A673 (cell line): ENCODE data around the gene MTURN.

Experiments used
- EZH2 ChIP-seq: fragments of 200-600 bp; sonication (generic); IDR thresholded peaks from 2 replicates; pipeline ENCODE4 v1.6.1; 2017; ENCODE audit warnings: borderline replicate concordance, low read depth, mild to moderate bottlenecking, mixed read lengths, antibody characterized with exemption, low read length; ENCODE audit not compliant: poor library complexity, severe bottlenecking
- TF ChIP-seq, protein P1 (sequence below): fragments of 300-800, 200-600 bp; sonication (generic); conservative IDR thresholded peaks from 2 replicates; pipeline ENCODE4 v1.5.1; 2017; ENCODE audit warnings: low read depth, mild to moderate bottlenecking, antibody characterized with exemption, low read length, moderate library complexity, mixed read lengths

- TF ChIP-seq, protein P1, sequence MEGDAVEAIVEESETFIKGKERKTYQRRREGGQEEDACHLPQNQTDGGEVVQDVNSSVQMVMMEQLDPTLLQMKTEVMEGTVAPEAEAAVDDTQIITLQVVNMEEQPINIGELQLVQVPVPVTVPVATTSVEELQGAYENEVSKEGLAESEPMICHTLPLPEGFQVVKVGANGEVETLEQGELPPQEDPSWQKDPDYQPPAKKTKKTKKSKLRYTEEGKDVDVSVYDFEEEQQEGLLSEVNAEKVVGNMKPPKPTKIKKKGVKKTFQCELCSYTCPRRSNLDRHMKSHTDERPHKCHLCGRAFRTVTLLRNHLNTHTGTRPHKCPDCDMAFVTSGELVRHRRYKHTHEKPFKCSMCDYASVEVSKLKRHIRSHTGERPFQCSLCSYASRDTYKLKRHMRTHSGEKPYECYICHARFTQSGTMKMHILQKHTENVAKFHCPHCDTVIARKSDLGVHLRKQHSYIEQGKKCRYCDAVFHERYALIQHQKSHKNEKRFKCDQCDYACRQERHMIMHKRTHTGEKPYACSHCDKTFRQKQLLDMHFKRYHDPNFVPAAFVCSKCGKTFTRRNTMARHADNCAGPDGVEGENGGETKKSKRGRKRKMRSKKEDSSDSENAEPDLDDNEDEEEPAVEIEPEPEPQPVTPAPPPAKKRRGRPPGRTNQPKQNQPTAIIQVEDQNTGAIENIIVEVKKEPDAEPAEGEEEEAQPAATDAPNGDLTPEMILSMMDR = no peak
- no peak for TF ChIP-seq EZH2
These were observed 48.3 kb upstream of the MTURN start for GRCh38 chr7:30086529-30086928.
